OCI-M2 (cell line): ENCODE results near the gene ZNF385D.

Experiments used
- DNase-seq: peaks from one replicate; lab custom pipeline; 2025; ENCODE audit not compliant: unreplicated experiment; lab: John Stamatoyannopoulos, UW

Gene ZNF385D

DNA sequence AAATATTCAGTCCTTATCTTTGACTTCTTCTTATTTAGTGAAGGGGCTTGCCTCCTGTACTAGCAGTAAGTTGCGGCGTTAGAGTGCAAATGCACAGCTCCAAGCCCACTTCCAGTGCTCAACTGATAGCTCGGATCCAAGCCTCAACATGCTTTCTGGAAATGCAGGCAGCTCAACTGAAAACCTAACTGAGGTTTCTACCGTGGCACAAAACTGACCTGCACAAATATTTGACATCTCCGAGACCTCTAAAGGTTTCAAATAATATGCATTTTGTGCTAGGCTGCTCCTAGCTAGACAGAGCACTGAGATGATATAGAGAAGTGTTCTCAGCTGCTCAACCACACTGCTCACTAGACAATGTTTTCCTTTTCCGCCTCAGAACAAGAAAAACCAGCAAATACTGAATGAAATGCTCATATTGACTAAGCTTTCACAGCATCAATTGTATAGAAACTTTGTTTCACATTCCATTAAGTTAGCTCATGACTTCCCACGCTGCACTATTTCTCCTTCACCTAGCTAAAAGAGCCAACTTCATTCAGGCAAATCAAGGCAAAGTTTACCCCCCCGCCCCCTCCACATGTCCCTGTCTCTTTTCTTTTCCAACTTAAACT, 822 bp downstream of the ZNF385D start:
- DNase-seq: no peak

DNA sequence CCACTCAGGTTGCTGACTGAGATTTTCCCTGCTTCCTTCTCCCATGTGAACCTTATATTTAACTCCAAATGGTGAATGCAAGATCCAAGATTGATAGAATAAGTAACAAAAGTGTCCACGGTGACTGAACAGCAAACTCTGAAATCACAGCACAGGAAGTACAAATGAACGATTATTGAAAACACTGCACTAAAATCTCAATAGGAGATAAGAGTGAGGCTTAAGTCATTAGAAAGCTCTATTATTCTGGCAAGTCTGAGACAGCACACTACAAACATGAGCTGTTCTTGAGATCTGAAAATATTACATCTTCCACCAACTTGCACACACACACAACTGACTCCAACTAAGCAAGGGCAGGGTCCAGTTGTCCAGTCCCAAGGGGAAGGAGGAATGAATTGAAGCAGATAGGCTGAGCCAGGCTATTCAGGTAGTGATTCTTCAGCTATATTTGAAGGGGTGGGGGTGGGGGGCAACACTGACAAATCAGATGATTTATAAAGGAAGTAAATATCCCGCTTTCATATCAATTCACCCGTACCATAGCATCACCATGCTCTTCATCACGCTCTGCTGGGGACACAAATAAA, 2.9 kb downstream of the ZNF385D start:
- DNase-seq: no peak

DNA sequence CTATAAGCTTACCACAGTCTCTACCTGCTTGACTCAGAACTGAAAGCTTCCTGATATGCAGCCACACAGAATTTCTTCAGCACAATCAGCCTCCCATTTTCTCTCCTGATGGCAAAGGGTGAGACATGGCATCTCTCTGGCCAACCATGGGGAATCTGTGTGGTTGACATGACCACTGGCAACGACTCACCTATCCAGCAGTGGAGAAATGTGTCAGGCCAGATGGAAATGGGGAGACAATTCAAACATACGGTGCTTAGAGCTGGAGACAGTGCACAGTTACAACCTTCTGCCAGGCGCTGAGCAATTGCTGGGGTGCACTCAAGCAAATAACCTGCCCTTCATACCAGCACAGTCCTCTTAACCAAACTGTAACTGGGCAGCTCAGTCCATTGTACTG, 3.6 kb downstream of the ZNF385D start:
- DNase-seq: no peak

DNA sequence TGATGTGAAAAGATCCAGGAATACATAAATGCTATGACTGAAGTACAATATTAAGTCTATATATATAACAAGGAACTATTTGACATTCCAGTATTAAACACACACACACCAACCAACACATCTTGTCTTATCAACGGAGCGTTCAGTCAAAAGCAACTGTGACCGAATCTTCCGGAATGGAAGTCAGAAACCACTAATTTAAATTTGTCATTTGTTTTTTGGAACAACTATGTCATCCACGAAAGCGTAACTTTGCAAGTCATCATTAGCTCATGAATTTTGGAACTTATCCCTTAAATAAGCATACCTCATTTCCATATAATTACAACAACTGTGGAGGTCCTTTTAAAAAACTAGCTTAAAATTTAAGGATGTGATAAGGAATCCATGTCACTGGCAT, 5.0 kb downstream of the ZNF385D start:
- no peak for DNase-seq

DNA sequence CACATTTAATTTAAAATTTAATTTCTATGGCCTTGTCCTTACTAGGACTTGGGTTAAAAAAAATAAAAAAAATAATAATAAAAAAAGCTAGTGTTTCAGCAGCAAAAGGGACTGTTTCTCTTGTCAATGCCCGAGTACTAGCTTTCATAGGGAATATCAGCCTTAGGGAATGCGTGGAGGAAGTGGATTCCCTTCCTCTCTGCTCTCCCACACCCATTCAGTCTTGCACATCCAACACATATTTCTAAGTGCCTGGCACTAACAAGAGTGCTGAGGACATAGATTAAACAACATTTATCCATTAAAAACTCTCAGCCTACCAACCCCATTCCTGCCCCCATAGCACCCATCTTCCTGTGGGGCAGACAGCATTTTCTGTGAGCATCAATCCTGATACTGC, 6.2 kb downstream of the ZNF385D start:
- DNase-seq: no peak

DNA sequence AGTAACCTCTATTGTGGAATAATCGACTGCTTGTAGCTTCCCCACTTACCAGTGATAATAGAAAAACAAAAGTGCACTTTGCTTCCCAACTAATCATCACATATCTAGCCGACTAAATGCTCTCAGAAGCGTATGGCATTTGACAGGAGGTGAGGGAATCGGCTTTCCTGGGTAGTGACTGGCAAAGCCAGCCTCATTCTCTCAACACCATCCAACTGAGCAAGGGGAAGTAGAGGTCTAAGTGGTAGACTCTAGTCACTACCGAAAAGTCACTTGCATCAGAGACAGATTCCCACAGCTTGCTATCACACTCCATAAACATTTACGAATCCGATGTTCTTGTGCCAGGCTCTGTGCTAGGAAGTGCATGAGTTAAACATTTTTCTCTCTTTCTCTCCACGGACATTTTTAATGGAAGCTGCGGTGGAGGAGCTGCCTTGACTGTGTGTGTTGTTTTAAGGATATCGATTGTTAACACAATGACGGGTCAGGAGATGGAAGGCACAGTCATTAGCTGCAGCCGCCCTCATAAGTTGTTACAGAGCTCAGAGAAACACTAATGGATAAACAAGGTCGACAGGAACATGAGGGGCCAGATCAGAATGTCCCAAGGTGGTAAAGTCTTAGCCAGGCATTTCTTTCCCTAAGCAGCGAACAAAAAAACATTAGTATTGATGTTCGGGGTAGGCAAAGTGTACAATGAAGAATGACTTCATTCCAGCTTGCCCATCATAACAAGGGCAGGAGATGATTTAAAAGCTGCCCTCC, 11.9 kb downstream of the ZNF385D start:
- DNase-seq: no peak

DNA sequence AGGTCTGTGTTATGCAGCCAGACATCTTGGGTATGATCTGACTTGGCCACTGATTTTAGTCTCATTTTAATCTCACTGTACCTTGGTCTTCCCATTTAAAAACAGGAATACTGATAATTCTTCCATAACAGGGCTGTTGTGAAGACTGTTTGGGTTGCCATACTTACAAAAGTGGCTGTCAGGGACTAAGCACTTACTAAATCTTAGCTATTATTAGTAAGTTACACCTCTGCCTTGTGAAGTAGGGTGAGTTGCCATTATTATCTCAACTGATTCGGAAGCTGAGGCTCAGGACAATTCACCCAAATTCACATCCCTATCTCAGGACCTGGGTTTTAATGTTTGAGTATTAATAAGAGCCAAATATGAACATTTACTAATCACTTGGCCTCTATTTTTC, 12.7 kb downstream of the ZNF385D start:
- no peak for DNase-seq

DNA sequence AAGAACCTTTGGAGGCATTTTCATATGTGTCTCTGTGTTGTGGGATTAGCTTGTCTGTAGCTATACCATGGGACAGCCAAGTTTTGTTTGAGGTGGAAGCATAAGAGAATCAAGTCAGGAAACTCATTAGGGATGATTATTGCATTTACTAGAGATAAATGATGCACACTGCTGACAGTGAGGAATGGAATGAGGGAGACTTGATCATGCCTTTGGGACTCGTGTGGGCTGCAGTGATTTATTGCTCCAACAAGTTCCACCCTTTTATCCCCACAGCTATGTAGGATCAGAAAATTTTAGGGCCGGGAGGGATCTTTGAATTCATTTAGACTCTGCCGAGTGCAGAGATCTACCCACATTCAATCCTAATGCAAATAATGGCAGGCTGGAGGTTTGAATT, 16.3 kb downstream of the ZNF385D start:
- DNase-seq: no peak

DNA sequence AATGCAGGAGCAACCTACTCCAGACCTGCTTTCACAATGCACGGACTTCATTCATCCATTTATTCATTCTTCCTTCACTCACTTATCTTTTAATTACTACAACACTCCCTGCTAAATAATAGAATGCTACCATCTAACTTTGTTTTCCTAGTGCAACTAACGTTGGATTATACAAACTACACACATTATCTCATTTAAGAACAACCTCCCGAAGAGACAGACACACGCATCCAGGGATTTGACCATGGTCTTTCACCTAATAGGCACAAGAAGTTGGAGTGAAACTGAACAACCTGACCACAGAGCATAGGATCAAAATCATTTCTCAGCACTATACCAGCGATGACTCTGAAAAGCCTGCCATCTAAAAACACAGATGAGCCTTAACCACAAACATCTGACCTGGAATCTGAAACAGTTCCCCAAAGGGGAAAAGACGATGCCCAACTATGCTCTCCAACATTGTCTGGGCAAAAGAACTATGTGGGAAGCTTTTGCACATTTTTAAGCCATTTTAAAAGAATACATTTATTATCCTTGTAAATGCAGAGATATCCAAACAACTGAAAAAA, 21.0 kb downstream of the ZNF385D start:
- DNase-seq: no peak

DNA sequence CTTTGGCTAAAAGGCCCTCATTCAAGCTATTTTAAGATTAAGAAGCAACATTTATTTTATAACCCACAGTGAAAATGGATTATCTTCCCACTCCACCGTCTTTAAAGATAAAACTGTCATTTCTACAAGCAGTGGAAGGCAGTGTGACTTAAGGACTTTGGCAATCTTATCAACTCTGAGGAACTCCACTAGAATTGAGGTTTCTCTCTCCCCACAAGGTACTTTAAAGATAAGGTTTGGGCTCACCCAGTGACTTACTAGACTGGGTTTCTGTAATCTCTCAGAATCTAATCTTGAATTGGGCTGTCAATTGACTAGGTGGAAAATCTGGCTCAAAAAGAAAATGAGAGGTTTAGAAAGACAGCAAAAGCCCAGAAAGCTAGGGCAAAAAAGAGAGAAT, 21.7 kb downstream of the ZNF385D start:
- no peak for DNase-seq

DNA sequence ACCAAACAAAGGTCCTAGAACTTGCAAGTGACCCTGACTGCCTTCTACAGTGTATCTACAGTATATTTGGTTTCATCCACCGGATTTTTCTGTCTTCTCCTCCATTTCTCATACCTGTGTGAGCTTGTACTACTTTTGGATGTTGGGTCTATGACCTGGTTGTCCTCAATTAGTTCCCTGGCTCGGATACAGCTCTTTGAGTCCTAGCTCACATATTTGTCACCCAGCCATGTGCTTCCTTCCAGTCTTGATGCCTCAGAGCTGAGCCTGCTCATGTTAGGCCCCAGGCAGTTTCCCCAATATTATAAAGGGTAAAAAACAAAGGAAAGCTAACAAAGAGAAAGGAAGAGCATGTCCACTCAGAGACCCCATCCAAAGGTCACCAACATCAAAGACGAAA, 28.2 kb downstream of the ZNF385D start:
- no peak for DNase-seq

DNA sequence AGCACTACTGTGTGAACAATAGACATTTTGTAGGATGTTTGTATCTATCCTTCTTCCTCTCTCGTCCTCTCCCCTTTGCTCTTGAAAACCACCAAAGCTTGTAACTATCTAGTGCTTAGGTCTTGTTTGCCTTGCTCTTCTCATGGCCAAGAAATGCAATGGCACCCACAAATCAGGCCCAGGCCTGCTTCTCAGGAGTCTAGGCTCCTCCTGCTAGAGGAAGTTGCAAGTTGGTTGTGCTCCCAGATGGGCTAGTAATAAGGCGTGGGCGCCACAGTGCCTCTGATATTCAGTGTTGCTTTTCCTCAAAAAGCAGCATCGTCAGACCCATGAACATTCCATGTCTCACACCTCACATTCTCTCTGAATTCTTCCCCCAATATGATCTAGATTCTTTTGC, 28.7 kb downstream of the ZNF385D start:
- no peak for DNase-seq

DNA sequence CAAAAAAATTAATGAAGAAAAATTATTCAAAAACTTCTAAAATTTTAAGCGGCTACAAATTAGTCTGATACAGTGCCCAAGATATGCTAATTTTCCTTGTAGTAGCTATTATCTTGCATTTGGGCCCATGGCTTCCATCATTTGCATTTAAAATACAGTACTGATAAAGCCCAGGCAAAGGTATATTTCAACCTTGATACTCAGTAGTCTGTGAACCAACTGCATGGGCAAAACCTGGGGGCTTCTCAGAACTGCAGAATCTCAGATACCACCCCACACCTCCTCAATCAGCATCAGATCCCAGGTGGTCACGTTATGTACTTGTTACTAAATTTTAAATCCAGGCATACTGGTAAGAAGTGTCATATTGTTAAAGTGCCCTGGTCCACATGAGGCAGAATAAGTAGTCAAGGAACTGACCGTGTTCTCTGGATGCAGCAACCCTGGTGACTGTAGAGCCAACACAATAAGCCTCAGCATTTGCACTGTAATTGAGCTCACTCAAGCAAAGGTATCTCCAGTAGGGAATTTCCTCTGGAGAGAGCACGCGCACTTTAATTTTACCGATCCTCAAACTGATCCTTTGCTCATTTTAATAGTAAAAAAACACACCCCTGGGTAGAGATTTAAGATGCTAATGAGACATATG, 31.9 kb downstream of the ZNF385D start:
- DNase-seq: no peak

DNA sequence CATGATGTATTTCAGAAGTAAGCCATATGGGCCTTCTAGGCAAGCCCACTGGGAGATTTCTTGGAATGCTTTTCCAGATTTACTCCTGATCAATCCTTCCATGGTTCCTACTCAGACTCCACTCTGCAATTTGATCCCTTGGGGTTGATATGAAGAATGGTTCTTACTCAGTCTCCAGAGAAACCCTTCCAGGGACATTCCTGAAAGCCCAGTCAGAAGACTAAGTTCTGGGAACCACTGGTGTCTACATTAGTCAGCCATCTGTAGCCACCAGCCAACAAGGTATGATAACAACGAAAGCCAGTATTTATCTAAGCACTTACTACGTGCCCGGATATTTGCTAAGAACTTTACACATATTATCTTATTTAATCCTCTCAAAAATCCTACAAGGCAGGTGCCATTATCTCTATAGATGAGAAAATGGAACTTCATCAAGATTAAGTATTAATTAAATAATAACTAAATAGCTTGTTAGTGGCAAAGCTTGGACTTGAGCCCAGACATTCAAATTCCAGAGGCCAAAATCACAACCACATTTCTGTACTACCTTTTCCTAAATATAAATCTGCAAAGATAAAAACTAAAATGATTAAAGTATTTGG, 32.7 kb downstream of the ZNF385D start:
- no peak for DNase-seq

DNA sequence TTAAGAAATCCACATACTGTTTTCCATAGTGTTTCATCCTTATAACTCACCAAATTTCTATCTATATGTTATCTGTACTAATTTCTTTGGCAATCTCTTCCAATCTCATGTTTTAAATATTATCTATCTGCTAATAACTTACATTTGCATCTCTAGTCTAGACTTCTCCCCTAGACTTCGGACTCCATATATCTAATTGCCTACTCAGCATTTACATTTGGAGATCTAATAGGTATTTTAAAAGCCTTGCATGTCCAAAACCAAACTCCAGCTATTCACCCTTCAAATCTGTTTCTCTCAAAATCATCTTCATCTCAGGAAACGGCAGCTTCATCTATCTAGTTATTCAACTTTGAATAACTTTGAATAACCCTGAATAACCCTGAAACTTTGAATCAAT, 35.3 kb downstream of the ZNF385D start:
- DNase-seq: no peak

DNA sequence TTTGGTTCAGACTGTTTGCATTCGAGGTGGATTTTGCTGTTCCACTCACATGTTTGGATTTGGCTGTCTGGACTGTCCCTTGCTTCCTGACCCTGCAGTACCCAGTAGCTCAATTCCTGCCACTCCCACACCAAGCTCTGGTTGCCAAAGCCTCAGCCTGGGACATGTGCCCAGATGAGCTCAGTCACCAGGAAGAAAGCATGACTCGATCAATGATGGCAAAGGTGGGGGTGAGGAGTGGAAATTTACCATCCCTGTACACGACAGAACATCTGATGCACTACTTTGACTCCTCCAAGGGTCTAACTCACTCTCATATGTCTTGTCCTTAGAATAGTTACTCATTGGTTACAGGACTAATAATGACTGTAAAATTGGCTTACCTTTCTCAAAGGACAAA, 45.2 kb downstream of the ZNF385D start:
- no peak for DNase-seq

DNA sequence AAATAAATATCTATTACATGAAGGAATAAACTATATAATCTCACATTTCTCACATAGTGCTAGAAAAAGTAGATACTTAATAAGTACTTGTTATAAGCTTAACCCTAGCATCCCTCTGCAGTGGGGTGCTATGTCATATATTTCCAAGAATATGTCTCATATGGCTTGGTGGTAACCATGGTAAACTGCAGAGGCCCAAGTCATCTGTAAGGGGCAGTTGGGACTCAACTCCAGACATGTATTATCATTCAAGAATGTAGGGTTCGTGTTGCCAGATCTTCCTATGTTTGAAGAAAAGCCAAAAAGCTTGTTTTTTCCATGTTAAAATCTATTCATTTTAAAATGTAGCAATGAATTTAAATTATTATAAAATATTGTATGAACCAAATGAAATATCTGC, 46.2 kb downstream of the ZNF385D start:
- DNase-seq: no peak

DNA sequence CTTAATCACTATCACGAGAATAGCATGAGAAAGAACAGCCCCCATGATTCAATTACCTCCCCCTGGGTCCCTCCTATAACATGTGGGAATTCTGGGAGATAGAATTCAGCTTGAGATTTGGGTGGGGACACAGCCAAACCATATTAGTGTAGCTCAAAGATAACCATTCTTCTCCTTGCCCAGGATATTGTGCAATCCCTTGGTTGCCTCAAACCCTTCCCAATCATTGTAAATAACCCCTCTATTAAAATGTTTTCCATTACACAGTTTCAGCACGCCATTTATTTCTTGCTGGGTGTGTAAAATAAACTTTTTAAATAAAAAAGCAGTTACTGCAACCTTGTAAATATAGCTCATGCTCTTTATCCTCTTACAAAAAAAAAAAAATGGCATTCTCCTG, 47.7 kb downstream of the ZNF385D start:
- no peak for DNase-seq

DNA sequence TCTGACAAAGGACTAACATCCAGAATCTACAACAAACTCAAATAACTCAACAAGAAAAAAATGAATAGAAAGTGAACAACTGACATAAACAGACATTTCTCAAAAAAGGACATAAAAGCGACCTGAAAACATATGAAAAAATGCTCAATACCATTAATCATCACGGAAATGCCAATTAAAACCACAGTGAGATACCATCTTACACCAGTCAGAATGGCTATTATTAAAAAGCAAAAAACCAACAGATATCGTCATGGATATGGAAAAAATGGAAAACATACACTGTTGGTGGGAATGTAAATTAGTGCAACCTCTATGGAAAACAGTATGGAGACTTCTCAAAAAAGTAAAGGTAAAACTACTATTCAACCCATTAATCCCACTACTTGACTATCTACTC, 53.3 kb downstream of the ZNF385D start:
- no peak for DNase-seq

DNA sequence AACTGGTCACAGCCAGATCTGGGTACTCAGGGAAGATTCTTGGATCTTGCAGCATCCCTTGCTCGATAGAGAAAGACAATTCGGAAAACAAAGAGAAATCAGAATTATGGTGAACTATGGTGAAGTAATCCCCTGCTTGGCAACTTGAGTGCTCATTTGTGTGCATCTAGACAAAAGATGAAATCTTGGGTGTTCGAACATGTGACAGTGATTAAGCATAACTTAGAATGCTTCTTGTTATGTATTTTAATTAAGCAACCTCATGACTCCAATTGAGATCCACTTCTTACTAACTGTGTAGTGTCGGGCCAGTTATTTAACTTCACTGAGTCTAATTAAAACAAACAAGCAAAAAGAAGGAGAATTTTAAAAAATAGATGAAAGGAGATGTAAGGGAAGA, 56.5 kb downstream of the ZNF385D start:
- DNase-seq: no peak

DNA sequence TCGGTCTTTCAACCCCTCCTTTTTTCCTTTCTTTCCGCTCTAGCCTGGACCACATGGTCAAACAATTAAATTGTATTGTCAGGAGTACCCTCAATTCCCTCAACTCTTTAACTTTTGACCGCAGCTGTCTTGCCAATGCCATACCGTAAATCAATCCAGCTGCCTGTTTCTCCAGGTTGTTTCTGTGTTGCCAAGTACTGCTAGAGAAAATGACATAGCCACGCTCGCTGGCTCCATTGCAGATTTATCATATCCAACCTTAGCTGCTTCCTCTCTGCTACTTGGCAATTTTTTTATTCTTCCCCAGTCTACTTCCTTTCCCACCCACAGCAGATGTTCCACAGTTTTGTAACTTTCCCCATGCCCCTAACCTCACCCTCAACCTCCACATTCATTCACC, 60.0 kb downstream of the ZNF385D start:
- DNase-seq: no peak
